Fibroblast of mammary gland (primary cell): ENCODE results near the gene BEST3.

Source experiments
- DNase-seq: peaks from one replicate; pipeline ENCODE4 v3.0.0-alpha.2; 2010; ENCODE audit warnings: low read depth
- H3K4me3 ChIP-seq: 2 replicates; pipeline ENCODE4 v1.5.1; 2011; ENCODE audit warnings: low read depth, mild to moderate bottlenecking, low read length, moderate library complexity; ENCODE audit not compliant: control insufficient read depth
- CTCF ChIP-seq: conservative IDR thresholded peaks from 2 replicates; pipeline ENCODE4 v1.5.1; 2011; ENCODE audit warnings: low read depth, low read length, inconsistent platforms; ENCODE audit not compliant: control insufficient read depth, insufficient read depth

BEST3 gene

GRCh38 chr12:69655616-69656340 is 43.3 kb downstream of the BEST3 start:
- TF ChIP-seq CTCF: no peak
- H3K4me3 ChIP-seq: no peak overlapping the region
- peak; percentile 69 for DNase-seq

DNA sequence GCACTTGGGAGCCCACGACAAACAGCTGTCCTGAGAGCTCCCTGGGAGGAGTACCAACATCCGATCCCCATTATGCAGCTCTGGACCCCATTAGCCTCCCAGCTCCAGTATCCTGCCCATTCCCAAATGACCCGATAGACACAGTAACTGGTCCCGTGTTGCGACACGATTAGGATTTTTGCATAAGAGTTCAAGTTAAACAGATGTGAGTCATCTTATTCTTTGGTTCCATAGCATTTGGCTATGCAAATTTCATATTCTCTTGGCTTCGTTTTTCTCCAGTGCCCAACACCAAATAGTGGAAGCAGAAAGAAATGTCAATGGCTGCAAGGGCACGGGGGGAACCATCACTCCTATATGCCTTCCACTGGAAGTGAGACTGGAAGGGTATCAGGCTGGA is 45.4 kb downstream of the BEST3 start:
- peak; percentile 71 for DNase-seq
- no peak for TF ChIP-seq CTCF

GRCh38 chr12:69651922-69652321 is 47.2 kb downstream of the BEST3 start:
- no peak for DNase-seq
- no peak overlapping the region for H3K4me3 ChIP-seq
- TF ChIP-seq CTCF: no peak

More for the DNA sequence above, 45.4 kb downstream of the BEST3 start:
- no peak overlapping the region for H3K4me3 ChIP-seq

DNA sequence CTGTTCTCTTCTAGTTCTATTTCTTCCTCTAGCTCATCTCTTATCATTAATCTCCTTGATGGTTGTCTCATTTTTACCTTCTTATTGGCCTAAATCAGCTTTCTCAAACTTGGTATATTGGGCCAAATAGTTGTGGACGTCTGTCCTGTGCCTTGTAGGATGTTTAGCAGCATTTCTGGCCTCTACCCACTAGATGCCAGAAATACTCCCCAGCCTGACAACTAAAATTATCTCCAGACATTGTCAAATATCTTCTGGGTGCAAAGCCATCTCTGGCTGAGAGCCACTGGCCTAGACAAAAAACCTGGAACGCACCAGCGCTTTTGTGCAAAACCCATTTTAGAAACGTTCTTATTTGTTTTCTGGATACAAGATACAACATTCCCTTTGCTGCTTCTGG is 49.6 kb downstream of the BEST3 start:
- H3K4me3 ChIP-seq: no peak overlapping the region
- no peak for DNase-seq

DNA sequence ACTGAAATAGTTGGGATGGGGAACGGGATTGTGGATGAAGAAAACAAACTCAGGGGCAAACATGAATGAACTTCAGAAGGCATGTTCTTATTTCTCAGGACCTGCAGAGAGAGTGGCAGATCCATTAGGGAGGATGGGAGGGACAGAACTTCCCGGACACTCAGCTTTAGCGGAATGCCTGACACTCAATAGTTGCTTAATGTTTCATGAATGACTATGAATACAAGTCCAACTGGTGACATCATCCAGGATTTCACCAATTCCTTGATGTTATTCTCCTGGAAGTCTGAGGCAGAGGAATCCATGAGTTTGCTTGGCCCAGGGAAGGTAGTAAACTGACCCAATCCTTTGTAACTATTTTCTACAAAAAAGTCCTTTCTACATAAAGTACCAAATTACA is 50.6 kb downstream of the BEST3 start:
- no peak for TF ChIP-seq CTCF
- no peak overlapping the region for H3K4me3 ChIP-seq
- peak; percentile 95 for DNase-seq

More for the DNA sequence above, 49.6 kb downstream of the BEST3 start:
- TF ChIP-seq CTCF: no peak

- no peak for TF ChIP-seq CTCF
- no peak overlapping the region for H3K4me3 ChIP-seq
- DNase-seq: no peak
These were observed 51.9 kb downstream of the BEST3 start for GRCh38 chr12:69647178-69647577.
